ENCODE measurements around the gene GATA1. TPM values are rescaled to one million over a fixed set of nuclear protein-coding genes. Genes with fewer than 3 reads are reported as not detected.

Gene GATA1
- total and polyA plus RNA-seq, 2 experiments from 2014 or later: not detected

- H3K9me2 ChIP-seq (ENCODE audit: insufficient read depth): no peaks in the 10 kb centered on the region
- H3K79me2 ChIP-seq (ENCODE audit: insufficient read depth): no peaks in the 10 kb centered on the region
- H3K4me2 ChIP-seq (ENCODE audit: unreplicated experiment): no peak overlapping the region
- DNase-seq: no peak
- no peaks in the 10 kb centered on the region for H3K27me3 ChIP-seq (replicated peaks; ENCODE audit: insufficient read depth)
- no peaks in the 10 kb centered on the region for H3K36me3 ChIP-seq (ENCODE audit: low read depth)
- no peak overlapping the region for H3K9ac ChIP-seq
- in situ Hi-C loops (cut with MboI): no loop called here
- H3K9me3 ChIP-seq (ENCODE audit: low read depth): no peaks in the 10 kb centered on the region
- no peak overlapping the region for H2AFZ ChIP-seq
- H4K20me1 ChIP-seq (ENCODE audit: insufficient read depth): no peaks in the 10 kb centered on the region
- TF ChIP-seq EZH2phosphoT487 (IDR thresholded peaks at IDR 0.05; ENCODE audit: insufficient read depth, low read depth) (no peak), EZH2 (IDR thresholded peaks at IDR 0.05; ENCODE audit: insufficient read depth, poor library complexity, severe bottlenecking) (no peak)
- 59 to 70% methylated on average over 5 to 7 of the region's 7 CpGs for WGBS, 2 experiments (ENCODE audit: low coverage in 1 of 2, low lambda C conversion rate in 2 of 2, missing lambda C conversion rate in 2 of 2)
- no peak overlapping the region for H3K4me3 ChIP-seq
- no peak overlapping the region for H3K27ac ChIP-seq
- H3F3A ChIP-seq (ENCODE audit: insufficient read depth): no peaks in the 10 kb centered on the region
- H3K4me1 ChIP-seq (ENCODE audit: insufficient read depth): no peaks in the 10 kb centered on the region
Measured at GRCh38 chrX:48752498-48752897, 33.9 kb upstream of the GATA1 start.

- no peaks in the 10 kb centered on the region for H3K9me2 ChIP-seq (ENCODE audit: insufficient read depth)
- TF ChIP-seq EZH2 (IDR thresholded peaks at IDR 0.05; ENCODE audit: insufficient read depth, poor library complexity, severe bottlenecking) (no peak), EZH2phosphoT487 (IDR thresholded peaks at IDR 0.05; ENCODE audit: insufficient read depth, low read depth) (no peak)
- WGBS, 2 experiments (ENCODE audit: low coverage in 1 of 2, low lambda C conversion rate in 2 of 2, missing lambda C conversion rate in 2 of 2): 30 to 33% methylated on average over 6 to 7 of the region's 8 CpGs
- no peak overlapping the region for H2AFZ ChIP-seq
- H3K36me3 ChIP-seq (ENCODE audit: low read depth): no peaks in the 10 kb centered on the region
- no peak overlapping the region for H3K4me2 ChIP-seq (ENCODE audit: unreplicated experiment)
- no peak for DNase-seq
- no peaks in the 10 kb centered on the region for H3K4me1 ChIP-seq (ENCODE audit: insufficient read depth)
- no peaks in the 10 kb centered on the region for H3K79me2 ChIP-seq (ENCODE audit: insufficient read depth)
- H3K27me3 ChIP-seq (replicated peaks; ENCODE audit: insufficient read depth): no peaks in the 10 kb centered on the region
- no peaks in the 10 kb centered on the region for H3K9me3 ChIP-seq (ENCODE audit: low read depth)
- H3K4me3 ChIP-seq: no peak overlapping the region
- H3K9ac ChIP-seq: no peak overlapping the region
- H3K27ac ChIP-seq: no peak overlapping the region
- H3F3A ChIP-seq (ENCODE audit: insufficient read depth): no peaks in the 10 kb centered on the region
- no peaks in the 10 kb centered on the region for H4K20me1 ChIP-seq (ENCODE audit: insufficient read depth)
- in situ Hi-C loops (cut with MboI): no loop called here
Measured at GRCh38 chrX:48753708-48754228, 32.6 kb upstream of the GATA1 start.

GRCh38 chrX:48754238-48754637 lies 32.2 kb upstream of the GATA1 start:
- Histone ChIP-seq H3K27ac (no peak overlapping the region), H3K9me2 (ENCODE audit: insufficient read depth) (no peaks in the 10 kb centered on the region), H3K79me2 (ENCODE audit: insufficient read depth) (no peaks in the 10 kb centered on the region), H3K4me3 (no peak overlapping the region), H3K36me3 (ENCODE audit: low read depth) (no peaks in the 10 kb centered on the region), H3K4me2 (ENCODE audit: unreplicated experiment) (no peak overlapping the region), H3K9me3 (ENCODE audit: low read depth) (no peaks in the 10 kb centered on the region), H3K27me3 (replicated peaks; ENCODE audit: insufficient read depth) (no peaks in the 10 kb centered on the region), H3K9ac (no peak overlapping the region), H3F3A (ENCODE audit: insufficient read depth) (no peaks in the 10 kb centered on the region), H2AFZ (no peak overlapping the region), H4K20me1 (ENCODE audit: insufficient read depth) (no peaks in the 10 kb centered on the region), H3K4me1 (ENCODE audit: insufficient read depth) (no peaks in the 10 kb centered on the region)
- in situ Hi-C loops (cut with MboI): no loop called here
- no peak for DNase-seq
- no peak for TF ChIP-seq EZH2 (IDR thresholded peaks at IDR 0.05; ENCODE audit: insufficient read depth, poor library complexity, severe bottlenecking)
- 26 to 47% methylated on average over 5 to 7 of the region's 8 CpGs for WGBS, 2 experiments (ENCODE audit: low coverage in 1 of 2, low lambda C conversion rate in 2 of 2, missing lambda C conversion rate in 2 of 2)

- Histone ChIP-seq H3F3A (ENCODE audit: insufficient read depth) (no peaks in the 10 kb centered on the region), H3K9ac (no peak within 1 kb of the TSS), H3K9me3 (ENCODE audit: low read depth) (no peaks in the 10 kb centered on the region), H3K4me3 (no peak within 1 kb of the TSS), H3K79me2 (ENCODE audit: insufficient read depth) (no peaks in the 10 kb centered on the region), H3K27ac (no peak within 1 kb of the TSS), H3K36me3 (ENCODE audit: low read depth) (no peaks in the 10 kb centered on the region), H3K4me2 (ENCODE audit: unreplicated experiment) (no peak within 1 kb of the TSS), H3K4me1 (ENCODE audit: insufficient read depth) (no peaks in the 10 kb centered on the region), H2AFZ (no peak within 1 kb of the TSS), H4K20me1 (ENCODE audit: insufficient read depth) (no peaks in the 10 kb centered on the region), H3K9me2 (ENCODE audit: insufficient read depth) (no peaks in the 10 kb centered on the region), H3K27me3 (replicated peaks; ENCODE audit: insufficient read depth) (no peaks in the 10 kb centered on the region)
- TF ChIP-seq EZH2 (IDR thresholded peaks at IDR 0.05; ENCODE audit: insufficient read depth, poor library complexity, severe bottlenecking) (no peak), EZH2phosphoT487 (IDR thresholded peaks at IDR 0.05; ENCODE audit: insufficient read depth, low read depth) (no peak)
- DNase-seq: no peak
- 26 to 33% methylated on average over 6 to 9 of the region's 12 CpGs for WGBS, 2 experiments (ENCODE audit: low coverage in 1 of 2, low lambda C conversion rate in 2 of 2, missing lambda C conversion rate in 2 of 2)
- in situ Hi-C loops (cut with MboI): no loop called here
Measured at GRCh38 chrX:48761674-48762471, 24.5 kb upstream of the GATA1 start, which contains the start of gene GLOD5. TSS of gene GLOD5 (plus strand) at chrX:48761747. CDS start at chrX:48761791, 44 bp downstream.
